HG02885 (cell line): Measurements from ENCODE around the gene NFASC.

ENCODE experiments used
- ATAC-seq: cut with Tn5 transposase; IDR thresholded peaks from one replicate; pipeline ENCODE4 v1.9.1; 2021; ENCODE audit warnings: mild to moderate bottlenecking; ENCODE audit not compliant: unreplicated experiment, poor library complexity

Gene NFASC

DNA sequence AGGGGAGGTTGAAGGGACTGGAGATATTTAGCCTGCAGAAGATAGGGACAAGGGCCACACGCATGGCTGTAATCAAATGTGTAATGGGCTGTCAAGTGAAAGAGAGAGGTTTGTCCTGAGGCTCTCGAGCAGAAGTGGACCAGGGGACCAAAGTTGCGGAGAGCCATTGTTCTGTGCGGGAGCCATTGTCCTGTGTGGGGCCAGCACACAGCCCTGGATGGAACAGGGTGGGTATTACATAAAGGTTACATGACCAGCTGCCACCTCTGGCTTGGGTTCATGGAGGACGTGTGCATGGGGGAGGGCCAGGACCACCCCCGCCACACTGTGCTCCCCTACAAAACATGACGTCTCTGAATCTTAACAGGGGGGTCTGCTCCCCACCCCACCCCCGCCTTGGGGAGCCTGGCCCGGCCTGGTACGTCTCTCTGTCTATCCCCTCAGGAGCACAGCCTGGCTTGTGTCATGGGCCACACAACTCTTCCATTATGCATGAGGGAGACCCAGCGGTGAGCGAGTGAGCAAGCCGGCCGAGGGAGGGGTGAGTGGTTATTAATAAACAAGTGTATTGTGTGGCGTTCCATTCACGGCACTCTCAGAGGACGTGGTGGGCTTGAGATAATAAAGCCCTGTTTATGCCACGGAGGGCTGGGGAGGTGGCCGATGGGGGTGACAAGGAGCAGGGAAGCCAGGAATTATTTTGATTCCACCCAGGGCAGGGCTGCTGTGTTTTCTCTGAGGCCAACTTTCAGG is at the start of gene NFASC:
Gene NFASC, plus strand, starts transcription at position 703 of the 753 bp plus-strand sequence. CDS start 73,454 bp downstream, outside the sequence.
- ATAC-seq, result no peak

DNA sequence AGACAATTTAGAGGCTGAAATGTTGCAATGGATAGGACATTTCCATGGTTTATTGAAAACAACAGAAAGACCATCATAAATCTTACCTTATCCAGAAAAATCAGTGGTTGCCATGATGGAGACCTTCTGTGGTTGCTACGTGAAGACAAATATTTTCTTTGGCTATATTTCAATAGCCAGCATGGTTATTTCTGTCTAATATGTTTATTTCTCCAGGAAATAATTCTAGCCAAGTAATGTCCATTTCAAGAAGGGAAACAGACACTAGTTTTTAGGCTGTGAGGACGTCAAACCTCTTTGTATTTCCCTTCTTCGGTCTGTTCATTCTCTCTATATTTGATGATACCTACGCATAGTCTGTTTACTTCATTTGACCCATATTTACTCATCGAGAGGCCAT is 49.2 kb upstream of the NFASC start:
- ATAC-seq, result no peak

DNA sequence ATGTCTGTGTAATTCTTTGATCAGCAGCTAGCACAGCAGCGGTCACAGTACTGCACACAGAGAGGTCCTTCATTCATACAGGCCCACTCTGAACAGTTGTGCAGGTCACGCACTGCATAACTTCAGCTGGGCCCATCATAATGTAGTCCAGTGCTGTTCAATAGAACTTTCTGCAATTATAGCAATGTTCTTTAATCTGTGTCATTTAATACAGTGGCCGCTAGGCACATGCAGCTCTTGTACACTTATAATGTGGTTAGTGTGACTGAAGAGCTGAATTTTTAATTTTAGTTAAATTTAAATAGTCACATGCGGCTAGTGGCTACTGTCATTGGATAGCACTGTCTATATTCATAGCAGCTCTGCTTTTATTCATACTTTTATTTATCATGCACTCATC is 48.7 kb upstream of the NFASC start:
- ATAC-seq, result no peak

DNA sequence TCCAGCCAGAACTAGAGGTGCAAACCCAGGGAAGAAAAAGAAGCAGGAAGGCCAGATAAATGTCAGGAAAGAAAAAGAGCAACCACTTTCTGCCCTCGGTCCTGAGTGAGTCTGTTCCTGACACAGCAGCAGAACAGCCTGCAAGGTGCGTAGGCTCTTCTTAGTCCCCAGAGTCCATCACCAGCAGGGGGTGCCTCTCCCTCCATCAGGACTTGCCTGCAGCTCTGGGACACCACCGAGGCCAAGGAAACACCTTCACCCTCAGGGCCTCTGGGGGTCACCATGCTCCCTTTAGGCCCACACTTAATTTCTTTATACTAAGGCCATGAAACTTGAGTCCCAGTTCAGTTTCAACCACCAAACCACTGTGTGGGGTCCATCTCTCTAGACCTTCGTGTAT is 43.7 kb upstream of the NFASC start:
- no peak for ATAC-seq

DNA sequence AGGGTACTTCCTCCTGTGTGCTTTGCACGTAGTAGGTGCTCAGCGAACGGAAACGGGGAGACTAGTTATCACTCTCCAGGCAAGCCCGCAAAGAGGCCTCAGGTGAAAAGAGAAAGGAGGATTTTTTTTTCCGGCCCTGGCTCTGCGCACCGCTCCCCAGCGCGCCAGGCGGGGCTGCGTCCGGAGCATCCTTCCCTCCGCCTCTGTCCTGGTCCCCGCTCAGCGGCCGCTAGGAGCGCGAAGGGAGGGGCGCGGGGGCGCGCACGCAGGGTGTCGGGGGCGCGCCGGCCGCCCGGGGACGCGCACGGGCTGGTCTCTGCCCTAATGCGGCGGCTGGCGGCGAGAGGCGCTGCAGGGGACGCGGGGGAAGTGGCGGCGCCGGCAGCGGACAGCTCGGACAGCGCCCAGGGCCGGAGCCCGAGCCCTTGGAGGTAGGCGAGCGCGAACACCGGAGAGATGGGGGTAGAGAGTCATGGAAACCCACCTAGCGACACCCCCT is 42.3 kb upstream of the NFASC start:
- no peak for ATAC-seq

DNA sequence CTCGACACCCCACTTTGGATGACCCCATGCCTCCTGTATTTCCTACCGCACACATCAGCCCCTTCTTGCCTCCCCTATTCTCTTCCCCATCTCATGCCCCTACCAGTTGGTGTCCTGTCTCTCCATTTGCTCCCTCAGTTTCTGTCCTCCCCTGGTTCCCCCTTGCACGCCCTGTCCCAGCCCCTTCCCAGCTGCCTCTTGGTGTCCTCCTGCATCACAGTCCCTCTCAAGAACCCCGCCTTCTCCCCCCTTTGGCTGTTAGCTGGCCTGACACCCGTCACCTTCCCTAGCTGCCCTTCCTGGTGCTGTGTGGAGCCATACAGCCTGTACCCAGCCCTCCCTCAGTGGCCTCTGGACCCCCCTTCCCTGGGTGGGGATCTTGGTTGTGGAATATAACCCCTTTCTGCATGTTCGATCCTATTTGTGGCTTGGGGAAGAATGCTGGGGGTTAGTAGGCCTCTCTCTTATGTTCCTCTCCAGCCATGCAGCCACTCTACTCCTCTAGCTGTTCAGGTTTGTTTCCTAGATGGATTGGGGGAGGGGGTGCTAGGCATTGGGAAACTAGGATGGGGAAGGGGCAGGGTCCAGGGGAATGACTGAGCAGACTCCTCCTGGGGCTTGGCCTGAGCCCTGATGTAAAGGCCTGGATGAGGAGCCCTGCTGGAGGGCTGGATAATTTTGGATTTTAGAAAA is 41.4 kb upstream of the NFASC start:
- no peak for ATAC-seq

DNA sequence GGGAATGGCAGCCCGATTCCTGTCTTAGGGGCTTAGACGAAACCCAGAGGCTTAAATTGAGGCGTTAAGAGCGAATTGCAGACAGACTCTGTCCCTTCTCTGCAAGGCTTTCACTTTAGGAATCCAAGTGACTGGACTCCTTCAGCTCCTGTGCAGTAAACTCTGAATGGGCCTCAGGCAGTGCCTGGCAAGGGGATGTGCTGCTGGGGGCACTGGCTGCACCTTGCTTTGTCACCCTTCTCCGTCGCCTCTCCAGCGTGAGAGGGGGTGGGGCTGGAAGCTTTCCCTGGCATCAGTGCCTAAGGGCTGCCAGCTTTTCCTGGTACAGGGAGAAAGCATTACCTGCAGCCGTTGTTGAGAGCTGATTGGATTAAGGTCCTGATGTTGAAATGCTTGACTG is 39.9 kb upstream of the NFASC start:
- no peak for ATAC-seq

DNA sequence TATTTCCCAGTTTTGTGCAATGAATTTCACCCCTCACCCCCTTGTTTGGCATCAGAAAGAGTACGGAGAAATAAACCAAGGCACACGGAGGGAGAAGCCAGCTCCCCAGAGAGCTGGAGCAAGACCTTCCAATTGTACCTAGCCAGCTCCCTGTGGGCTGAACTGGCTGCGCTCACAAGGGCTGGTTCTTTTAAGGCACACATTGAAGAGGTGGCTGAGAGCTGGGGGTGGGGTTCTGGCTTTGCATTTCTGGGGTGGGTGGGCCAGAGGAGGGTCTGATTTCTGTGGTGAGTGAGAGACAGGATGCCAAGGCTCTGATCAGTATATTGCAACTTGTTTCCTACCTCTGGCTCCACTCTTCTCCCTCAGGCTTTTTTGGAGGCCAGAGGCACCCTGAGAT is 39.5 kb upstream of the NFASC start:
- ATAC-seq, result no peak

DNA sequence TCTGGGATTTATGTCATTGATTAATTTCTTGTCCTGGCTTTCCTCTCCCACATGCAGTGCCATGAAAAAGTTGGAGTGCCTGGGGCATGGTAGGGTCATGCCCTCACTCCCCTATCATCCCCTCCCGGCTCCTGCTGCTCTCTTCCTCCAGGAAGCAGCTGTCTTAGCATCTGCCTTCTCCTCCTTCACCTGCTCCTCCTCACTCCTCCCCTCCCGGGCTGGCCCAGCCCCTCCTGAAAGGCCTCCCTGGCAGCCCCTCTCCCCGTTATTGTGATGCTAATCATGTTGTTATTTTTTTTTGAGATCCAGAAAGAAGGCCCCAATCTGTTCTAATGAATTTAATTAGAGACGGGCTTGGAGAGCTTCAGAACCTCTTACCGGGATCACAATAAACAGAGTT is 36.3 kb upstream of the NFASC start:
- ATAC-seq, result no peak

DNA sequence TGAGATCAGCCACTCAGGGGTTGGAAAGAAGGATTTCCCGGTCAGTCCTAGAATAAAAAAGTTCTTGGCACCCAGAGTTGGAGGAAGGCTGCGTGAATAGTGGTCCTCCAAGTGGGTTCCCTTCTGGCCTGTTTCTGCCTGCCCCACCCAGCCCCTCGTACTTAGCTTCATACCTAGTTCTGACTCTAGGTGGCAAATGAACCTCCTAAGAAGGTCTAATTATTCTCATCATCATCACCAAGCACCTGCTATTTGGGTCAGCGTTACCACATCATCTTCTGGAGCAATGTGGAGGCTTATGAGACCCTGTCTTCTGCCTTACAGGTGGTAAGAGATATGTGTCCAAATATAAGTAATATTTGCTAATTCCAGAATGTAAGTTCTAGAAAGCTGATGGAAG is 35.9 kb upstream of the NFASC start:
- ATAC-seq, result no peak

DNA sequence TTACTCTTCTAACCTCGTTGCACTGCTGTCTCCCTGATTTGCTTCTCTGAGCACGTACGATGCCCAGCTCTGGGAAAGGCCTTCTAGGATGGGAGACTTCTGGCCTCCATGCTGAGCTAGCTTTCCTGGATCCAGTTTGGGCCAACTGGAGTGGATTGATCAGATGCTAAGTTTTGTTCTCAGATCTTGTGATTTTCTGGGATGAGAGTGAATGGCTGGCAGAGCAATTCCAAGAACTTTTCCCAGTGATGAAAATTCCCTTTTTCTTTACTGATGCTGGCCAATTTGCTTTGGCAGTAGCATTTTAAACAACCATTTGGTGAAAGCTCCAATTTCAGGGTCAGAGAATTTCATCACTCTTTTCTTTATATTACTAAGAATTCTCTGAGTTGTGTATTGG is 34.9 kb upstream of the NFASC start:
- no peak for ATAC-seq

DNA sequence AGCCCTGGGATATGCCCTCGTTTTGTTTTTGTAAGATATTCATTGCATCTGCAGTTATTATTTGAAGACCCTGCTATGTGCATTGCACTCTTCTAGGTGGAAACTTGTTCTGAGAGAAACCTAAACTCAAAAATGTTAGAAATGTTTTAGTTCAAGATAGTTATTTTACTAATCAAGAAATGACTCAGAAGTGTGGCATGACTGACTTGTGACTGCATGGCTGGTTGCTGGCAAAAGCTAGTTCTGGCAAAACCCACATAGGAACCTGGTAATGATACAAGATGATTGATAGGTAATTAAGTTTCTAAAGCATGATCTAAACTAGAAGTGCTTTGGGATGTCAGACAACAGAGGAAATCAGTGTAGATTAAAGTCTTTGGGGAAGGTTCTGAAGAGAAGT is 33.8 kb upstream of the NFASC start:
- no peak for ATAC-seq

DNA sequence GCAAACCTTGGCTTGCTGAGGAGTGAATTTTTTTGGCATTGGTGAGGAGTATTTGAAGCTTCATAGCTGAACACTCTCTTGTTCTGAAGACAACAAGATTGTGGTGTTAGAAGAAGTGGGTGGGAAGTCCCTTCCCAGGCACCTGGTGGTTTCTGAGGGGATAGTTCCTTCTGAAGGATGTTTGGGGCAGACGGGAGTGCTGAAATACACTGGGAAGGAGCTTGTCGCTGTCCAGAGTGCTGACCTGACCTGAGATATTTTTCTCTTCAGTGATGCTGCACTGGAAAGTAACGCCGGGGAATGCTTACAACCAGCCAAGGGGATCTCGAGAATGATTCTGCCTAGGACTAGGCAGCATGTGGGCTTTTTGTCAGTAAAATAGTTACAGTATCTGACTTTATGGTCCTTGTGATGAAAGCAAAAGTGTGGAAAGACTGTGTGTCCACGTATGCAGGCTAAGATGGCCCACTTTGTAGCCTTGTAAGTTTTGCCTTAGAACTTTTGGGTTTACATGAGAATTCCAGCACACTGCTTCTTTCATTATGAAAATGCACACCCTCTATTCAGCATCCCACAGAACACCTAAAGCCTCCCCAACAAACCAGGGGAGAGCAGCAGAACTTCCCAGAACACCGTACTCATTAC is 33.1 kb upstream of the NFASC start:
- ATAC-seq, result no peak

DNA sequence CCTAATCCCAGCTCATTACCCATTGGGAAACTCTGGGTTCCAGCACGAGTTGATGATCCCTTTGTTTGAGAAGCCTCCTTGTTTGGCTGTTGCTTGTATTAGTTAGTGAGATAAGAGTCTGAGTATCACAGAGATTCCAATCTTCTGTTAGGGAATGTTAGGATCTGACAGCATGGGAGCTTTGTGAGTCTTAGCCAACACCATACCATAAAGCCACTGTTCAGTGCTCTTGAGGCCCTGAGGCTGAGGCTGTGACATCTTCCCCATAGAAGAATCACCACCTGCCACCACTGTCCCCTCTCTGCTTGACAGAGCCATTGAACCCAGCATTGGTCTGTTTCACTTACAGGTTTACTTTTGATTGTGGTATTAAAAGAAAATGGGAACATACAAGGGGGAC is 29.3 kb upstream of the NFASC start:
- ATAC-seq, result no peak

DNA sequence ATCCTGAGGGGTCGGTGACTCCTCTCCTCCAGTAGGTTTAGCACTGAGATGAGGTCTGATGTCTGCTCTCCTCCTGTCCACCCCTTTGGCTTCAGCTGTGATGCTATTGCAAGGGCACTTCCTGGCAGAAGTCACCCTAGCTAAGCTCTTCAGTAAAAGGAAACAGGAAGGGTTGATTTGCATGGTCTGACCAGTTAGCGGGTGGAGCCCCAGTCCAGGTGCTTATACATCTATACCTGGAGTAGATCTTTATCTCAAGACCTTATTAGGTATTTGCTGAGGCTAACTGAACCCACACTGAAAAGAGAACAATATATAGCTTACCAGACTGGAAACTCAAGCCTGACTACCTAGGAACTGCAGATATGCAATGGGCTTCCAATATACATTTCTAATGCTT is 28.9 kb upstream of the NFASC start:
- ATAC-seq, result no peak

DNA sequence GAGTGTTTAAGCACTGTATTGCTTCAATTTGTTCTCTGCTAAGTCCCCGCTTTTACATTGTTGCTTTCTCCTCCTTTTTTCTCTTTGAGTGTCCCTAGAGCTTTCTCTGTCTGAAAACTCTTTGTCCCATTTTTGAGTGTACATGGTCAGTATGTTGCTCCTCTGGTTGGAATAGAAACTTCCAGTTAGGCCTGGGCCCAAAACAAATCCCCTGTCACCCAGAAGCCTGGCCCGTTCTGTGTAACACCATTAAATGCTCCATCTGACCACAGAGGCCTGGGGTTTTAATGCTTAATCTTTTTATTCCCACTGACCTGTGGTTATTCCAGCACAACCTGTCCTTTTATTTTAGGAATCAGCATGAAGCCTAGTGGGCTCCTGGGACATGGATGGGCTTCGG is 28.3 kb upstream of the NFASC start:
- ATAC-seq, result no peak

DNA sequence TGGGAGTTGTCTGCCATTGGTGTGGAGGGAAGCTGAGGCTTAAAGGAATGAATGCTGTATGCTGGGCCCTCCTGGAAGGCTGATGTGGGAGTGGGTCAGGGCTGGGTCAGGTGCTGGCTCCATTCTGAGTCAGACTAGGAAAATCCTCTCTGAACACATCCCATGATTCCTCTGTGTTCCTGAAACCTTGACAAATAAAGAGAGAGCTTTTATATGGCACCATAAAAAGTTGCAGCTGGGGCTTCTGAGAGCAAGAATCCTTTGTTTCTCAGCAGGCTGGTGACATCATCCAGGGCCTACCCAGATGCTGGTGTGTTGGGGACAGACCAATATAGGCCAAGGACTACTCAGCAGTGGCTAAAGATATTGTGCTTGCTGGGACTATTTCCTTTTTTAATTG is 27.8 kb upstream of the NFASC start:
- no peak for ATAC-seq

DNA sequence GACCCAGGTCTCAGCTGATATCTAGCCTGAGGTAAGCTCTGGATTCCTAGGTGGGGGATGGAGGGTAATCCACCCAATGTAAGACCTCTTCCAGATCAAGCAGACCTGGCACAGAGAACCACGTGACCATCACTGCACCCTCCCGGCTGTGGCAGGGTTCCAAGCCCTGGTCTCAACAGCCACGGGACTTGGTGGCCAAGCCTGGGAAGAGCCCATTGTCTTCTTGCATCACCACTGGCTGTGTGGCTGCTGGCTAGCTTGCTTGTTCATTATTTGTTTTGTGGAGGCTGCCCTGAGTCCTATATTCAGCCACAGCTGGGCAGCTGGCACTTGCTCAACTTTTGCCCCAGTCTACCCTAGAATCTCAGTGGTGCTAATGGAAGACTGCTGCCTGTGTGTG is 24.1 kb upstream of the NFASC start:
- ATAC-seq, result no peak

DNA sequence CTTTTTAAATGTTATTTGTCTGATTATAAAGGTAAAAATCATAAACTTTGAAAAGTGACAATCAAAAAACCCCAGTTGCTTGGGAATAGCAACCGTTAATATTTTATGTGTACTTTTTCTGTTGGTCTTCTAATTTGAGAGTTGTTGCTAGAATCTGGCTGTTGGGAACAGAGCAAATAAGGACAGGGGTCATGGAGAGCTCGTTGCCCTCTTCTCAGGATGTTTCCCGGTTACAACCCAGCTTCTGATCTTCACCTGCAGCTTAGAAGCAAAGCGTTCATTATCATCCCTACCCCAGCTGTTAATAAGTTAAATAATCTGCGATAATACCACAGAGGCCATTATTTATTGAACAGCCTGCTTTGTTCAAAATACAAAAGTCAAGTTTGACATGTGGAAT is 22.1 kb upstream of the NFASC start:
- no peak for ATAC-seq

DNA sequence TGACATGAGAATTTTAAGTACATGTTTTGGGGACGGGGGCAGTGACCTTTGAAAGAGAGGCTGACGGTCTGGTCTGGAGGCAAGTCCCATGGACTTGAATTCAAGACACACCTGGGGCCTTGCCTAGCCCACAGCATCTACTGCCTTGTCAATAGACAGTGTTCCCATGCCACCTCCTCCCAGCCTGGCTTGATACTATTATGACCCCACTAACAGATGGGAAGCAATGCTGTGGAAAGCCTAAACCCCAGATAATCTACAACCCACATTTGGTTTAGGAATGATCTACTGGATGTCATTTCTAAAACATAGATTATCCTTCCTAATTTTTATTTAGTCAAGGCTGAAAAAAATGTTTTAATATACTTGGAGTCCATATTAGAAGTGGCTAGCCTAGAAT is 17.8 kb upstream of the NFASC start:
- no peak for ATAC-seq

DNA sequence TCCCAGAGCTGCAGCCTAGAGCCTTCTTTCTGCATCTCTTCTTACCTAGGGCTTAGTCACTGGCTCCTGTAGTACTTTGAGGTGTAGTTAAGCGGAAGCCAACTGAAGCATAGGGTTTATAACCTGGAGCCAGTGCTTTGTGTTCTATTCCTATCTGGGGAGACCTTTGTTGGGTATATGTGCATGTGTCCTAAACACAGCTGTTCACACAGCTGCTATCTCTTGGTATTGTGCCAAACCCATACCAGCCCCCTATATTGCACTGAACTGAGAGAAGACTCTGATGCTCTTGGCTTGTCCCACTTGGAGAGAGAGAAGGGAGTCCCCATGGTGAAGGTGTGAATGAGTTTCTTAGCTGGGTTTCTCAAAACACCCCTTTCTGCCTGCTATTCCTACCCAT is 17.2 kb upstream of the NFASC start:
- ATAC-seq, result no peak
